HS-27A (cell line): Measurements from ENCODE around the gene CNTN5.

Source experiments
- DNase-seq: peaks from one replicate; pipeline ENCODE4 v3.0.0-alpha.2; 2012; ENCODE audit warnings: low read depth, missing footprints

Gene CNTN5

DNA sequence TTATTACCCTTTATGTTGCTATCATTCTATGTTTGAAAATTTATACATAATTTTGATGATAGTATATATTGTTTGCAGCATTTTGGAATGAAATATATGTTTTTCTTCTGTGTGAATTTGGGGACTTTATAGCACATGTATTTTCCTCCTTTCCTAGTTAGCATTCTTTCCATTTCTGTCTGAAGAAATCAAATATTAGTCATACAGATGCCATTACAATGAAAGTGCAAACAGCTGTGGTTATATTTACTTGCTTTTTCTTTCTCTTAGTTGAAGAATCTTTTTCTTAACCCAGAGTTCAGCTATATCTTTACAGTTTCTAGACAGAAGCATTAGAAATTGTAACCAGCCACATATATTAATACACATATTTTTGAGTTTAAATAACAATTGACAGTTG, 913.3 kb downstream of the CNTN5 start:
- DNase-seq = no peak

DNA sequence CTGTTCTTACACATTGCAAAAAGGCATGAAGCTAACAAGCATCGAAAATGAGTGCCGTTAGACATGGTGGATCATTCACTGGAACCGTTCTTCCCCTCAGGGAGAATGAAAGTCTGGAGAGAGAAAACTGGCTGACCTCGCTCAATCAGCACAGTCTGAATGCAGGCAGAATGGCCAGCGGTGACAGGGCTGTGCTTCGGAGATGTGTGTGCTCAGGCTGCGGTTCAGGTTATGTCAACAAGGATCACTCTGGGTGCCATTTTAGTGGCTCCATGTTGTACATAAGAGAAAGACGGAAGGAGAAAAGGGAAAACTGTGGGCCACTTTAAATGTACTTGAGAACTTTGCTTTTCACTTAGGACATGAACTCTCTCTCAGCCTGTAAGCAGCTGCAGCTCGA, 916.6 kb downstream of the CNTN5 start:
- no peak for DNase-seq

GRCh38 chr11:99952816-99953215, 932.1 kb downstream of the CNTN5 start:
- no peak for DNase-seq

- DNase-seq = no peak
Measured at GRCh38 chr11:99960536-99960935, 939.8 kb downstream of the CNTN5 start.

- DNase-seq = no peak
Measured at GRCh38 chr11:99968336-99968735, 947.6 kb downstream of the CNTN5 start.

GRCh38 chr11:99973993-99974392, 953.2 kb downstream of the CNTN5 start:
- DNase-seq = no peak

GRCh38 chr11:99979042-99979441, 958.3 kb downstream of the CNTN5 start:
- no peak for DNase-seq

DNA sequence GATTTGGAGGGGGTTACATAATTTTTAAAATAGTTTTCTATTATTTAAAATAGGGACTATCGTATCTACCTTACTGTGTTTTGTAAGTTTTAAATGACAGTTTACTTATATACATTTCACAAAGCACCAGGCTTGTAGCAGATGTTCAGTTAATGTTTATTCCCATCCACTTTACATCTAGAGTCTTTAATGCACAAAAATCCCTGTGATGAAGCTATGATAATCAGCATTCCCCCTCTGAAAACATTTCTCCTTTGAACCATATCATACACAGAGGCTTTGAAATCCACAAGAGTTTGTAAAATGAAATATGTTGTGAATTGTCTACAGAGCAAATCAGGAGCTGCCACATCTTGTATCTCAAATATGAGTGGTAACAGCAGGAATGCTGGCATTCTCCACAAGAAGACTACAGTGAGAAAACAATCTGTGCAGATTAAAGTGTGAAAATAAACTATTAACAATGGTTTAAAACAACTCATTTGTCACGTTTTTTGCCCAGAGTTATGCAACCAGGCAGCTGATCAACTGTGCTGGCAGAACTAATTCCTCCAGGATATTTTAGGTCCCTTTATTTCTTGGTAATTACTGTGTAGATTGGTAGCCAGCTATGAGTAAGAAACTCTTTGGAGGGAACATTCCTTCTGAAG, 967.2 kb downstream of the CNTN5 start:
- no peak for DNase-seq

GRCh38 chr11:99988471-99988837, 967.7 kb downstream of the CNTN5 start:
- DNase-seq = no peak

DNA sequence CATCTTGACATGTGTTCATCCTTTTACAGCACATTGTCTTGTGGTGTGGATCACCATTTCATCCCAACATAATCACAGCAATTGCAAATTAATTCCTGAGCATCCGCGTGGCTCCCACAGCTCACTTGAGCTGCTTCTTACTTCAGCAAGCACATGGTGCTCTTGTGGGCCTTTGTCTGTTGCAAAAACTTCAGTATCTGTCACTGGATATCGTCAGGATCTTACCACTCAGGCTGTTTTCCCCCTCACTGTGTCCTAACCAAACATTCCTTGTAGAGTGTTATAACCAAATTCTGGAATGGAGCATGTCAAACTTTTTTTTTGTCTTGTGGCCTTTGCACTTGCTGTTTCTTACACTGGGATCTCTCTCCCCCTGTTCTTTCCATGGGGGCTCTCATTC, 983.2 kb downstream of the CNTN5 start:
- DNase-seq = no peak

GRCh38 chr11:100004541-100004940, 983.8 kb downstream of the CNTN5 start:
- no peak for DNase-seq

- no peak for DNase-seq
Measured at GRCh38 chr11:100008417-100008816, 987.7 kb downstream of the CNTN5 start.

GRCh38 chr11:100009728-100010127, 989.0 kb downstream of the CNTN5 start:
- no peak for DNase-seq

DNA sequence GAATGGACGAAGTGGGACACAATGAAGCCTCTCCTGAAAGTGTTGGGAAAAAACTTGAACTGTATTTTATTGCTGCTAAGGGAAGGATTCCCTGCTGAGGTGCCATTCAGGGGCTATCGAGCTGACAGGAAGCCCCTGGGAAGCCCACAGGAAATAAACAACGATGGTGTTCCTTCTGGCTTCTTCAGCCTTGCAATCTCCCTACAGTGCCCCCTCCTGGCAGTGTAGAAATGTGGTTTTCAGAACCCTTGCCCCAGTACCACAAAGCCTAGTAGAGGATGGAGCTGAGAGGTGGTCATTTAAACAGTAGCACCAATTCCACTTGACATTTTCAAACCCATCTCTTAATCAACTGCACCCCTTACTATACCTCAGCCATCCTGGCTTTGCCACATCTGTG, 989.6 kb downstream of the CNTN5 start:
- DNase-seq = no peak

GRCh38 chr11:100011697-100012096, 990.9 kb downstream of the CNTN5 start:
- no peak for DNase-seq

- no peak for DNase-seq
Measured at GRCh38 chr11:100013011-100013410, 992.3 kb downstream of the CNTN5 start.

DNA sequence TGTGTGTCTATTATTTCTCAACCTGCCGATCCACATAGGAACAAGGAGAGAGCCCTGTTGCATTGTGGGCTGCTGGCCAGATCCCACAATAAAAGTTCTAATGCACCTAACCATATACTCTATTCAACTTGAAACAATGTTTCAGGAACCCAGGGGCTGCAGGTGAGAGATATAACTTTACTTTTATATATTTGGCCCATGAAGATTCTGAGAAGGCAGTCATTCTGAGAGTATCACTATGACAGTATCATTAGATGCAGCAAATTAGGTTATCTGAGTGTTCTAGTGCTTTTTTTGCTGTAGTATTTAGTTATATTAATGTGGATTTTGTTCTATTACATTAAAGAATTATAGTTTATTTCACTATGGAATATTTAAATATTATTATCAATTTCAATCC, 1011.2 kb downstream of the CNTN5 start:
- DNase-seq = no peak

- DNase-seq = no peak
Measured at GRCh38 chr11:100061006-100061405, 1040.3 kb downstream of the CNTN5 start.

DNA sequence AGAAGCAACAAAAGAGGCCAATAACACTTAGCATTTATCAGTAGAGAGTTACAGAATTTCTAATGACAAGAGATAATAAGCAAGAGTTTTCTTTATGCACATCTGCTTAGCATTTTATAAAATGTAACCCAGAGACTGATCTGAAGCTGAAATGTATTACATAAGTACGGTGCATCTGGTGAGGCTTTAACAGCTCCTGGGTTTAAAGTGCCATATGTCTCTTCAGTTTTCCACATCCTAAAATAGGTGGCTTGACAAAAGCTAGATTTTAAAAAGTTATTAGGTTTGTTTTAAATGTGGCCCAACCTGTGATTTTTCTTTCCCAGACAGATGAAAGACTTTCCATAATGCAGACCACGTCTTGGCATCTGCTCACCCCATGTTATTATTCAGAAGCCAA, 1045.7 kb downstream of the CNTN5 start:
- no peak for DNase-seq

GRCh38 chr11:100068116-100068515, 1047.4 kb downstream of the CNTN5 start:
- no peak for DNase-seq

- no peak for DNase-seq
Measured at GRCh38 chr11:100072131-100072530, 1051.4 kb downstream of the CNTN5 start.

DNA sequence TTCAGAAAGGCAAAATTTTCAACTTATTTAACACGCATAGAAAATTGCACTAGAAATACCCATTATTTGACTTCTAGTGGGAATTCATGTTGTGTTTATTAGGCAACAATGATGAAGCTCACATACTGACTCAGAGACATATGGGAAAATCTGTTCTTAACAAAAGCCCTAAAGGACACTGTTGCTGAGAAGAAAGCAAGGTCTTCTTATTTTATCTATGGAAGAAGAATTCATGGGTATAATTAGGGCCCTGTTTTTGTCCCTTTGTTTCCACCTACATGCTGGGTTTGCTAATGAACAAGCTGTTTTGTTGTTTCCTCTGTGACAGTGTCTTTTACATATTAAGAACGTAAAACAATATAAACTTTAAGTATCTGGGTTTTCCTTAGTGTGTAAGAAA, 1059.6 kb downstream of the CNTN5 start:
- no peak for DNase-seq

DNA sequence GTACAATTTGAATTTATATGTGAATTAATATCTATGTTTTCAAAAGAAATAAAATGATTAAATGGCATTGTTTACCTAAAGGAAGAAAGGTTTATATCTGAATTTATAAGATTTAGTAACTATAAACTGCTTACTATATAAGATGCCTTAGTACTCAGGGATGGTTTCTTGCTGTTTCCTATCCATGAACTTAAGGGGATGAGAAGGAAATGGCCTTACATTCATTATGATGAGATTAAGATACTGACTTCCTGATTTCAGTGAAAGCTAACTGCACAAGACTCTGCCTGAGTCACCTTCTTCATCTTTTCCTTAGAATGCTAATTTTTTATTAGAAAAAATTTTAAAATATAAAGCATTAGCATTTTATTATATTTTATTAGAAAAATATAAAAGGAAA, 1060.1 kb downstream of the CNTN5 start:
- no peak for DNase-seq

- no peak for DNase-seq
Measured at GRCh38 chr11:100093698-100094097, 1072.9 kb downstream of the CNTN5 start.
